GM23338 (cell line): ENCODE results near the gene KCNA3. TPM values are rescaled to one million over a fixed set of nuclear protein-coding genes. Genes with fewer than 3 reads are reported as not detected.

ENCODE experiments used
- ATAC-seq: fragments of 200-7000 bp; cut with Tn5 transposase; 3 replicates; pipeline ENCODE4 v1.9.1; 2020
- DNase-seq: peaks from one replicate; pipeline ENCODE4 v3.0.0-alpha.2; 2015; ENCODE audit warnings: low spot score
- H2AFZ ChIP-seq: fragments of 200-600 bp; sonication (generic); 2 replicates; pipeline ENCODE4 v1.8.0; 2016; ENCODE audit warnings: antibody characterized with exemption, mild to moderate bottlenecking, moderate library complexity
- H3F3A ChIP-seq: fragments of 200-600 bp; sonication (generic); replicated peaks from 2 replicates; pipeline ENCODE4 v1.8.0; 2017; ENCODE audit warnings: antibody characterized with exemption, mixed run types, low read depth
- H3K27ac ChIP-seq: fragments of 200-600 bp; sonication (generic); 2 replicates; pipeline ENCODE4 v1.6.1; 2016; ENCODE audit warnings: low read depth
- H3K27me3 ChIP-seq: fragments of 200-600 bp; sonication (generic); 2 replicates; pipeline ENCODE4 v1.8.0; 2016; ENCODE audit warnings: mild to moderate bottlenecking, mixed run types, moderate library complexity; ENCODE audit not compliant: insufficient read depth
- H3K36me3 ChIP-seq: fragments of 200-600 bp; sonication (generic); 2 replicates; pipeline ENCODE4 v1.8.0; 2016; ENCODE audit warnings: mild to moderate bottlenecking; ENCODE audit not compliant: insufficient read depth
- H3K4me1 ChIP-seq: fragments of 200-600 bp; sonication (generic); 2 replicates; pipeline ENCODE4 v1.8.0; 2016; ENCODE audit warnings: mild to moderate bottlenecking, moderate library complexity; ENCODE audit not compliant: insufficient read depth
- H3K4me2 ChIP-seq: fragments of 200-600 bp; sonication (generic); 2 replicates; pipeline ENCODE4 v1.7.1; 2017; ENCODE audit warnings: mixed run types
- H3K4me3 ChIP-seq: fragments of 200-600 bp; sonication (generic); 2 replicates; pipeline ENCODE4 v1.6.1; 2016; ENCODE audit warnings: mixed run types
- H3K79me2 ChIP-seq: fragments of 200-600 bp; sonication (generic); replicated peaks from 2 replicates; pipeline ENCODE4 v1.8.0; 2017; ENCODE audit warnings: mild to moderate bottlenecking; ENCODE audit not compliant: insufficient read depth
- H3K9me2 ChIP-seq: fragments of 200-600 bp; sonication (generic); 2 replicates; pipeline ENCODE4 v1.8.0; 2017; ENCODE audit not compliant: insufficient read depth
- H4K20me1 ChIP-seq: fragments of 200-600 bp; sonication (generic); replicated peaks from 2 replicates; pipeline ENCODE4 v1.8.0; 2017; ENCODE audit warnings: mild to moderate bottlenecking; ENCODE audit not compliant: insufficient read depth
- H3K27ac Mint-ChIP-seq: 2 replicates; pipeline ENCODE4 v1.8.0; 2020; ENCODE audit warnings: inconsistent platforms, mild to moderate bottlenecking, moderate library complexity, mixed read lengths
- H3K27me3 Mint-ChIP-seq: 3 replicates; pipeline ENCODE4 v1.8.0; 2022; ENCODE audit warnings: low read depth, mild to moderate bottlenecking, moderate library complexity, mixed read lengths, inconsistent platforms; ENCODE audit not compliant: insufficient read depth, poor library complexity
- H3K36me3 Mint-ChIP-seq: 3 replicates; pipeline ENCODE4 v1.8.0; 2021; ENCODE audit warnings: low read depth, mild to moderate bottlenecking, inconsistent platforms, moderate library complexity, mixed read lengths
- H3K4me1 Mint-ChIP-seq: 3 replicates; pipeline ENCODE4 v1.8.0; 2020; ENCODE audit warnings: mild to moderate bottlenecking, inconsistent platforms, mixed read lengths
- H3K4me3 Mint-ChIP-seq: 3 replicates; pipeline ENCODE4 v1.8.0; 2021; ENCODE audit warnings: moderate library complexity, mild to moderate bottlenecking, inconsistent platforms, mixed read lengths
- H3K9me3 Mint-ChIP-seq: 3 replicates; pipeline ENCODE4 v1.8.0; 2020; ENCODE audit warnings: moderate library complexity, mild to moderate bottlenecking, inconsistent platforms, mixed read lengths
- CREB1 ChIP-seq: fragments of 250-450 bp; sonication (Bioruptor Pico); IDR thresholded peaks from 2 replicates; pipeline ENCODE4 v1.5.0; 2020; ENCODE audit warnings: low read depth, mild to moderate bottlenecking, moderate library complexity
- EZH2phosphoT487 ChIP-seq: fragments of 200-600 bp; sonication (generic); IDR thresholded peaks from one replicate; pipeline ENCODE4 v1.8.1; 2018; ENCODE audit warnings: antibody characterized with exemption; ENCODE audit not compliant: unreplicated experiment
- POLR2AphosphoS5 ChIP-seq: IDR thresholded peaks from 2 replicates; pipeline ENCODE4 v1.6.1; 2016; ENCODE audit warnings: antibody characterized with exemption, low read depth
- STAT1 ChIP-seq: IDR thresholded peaks from one replicate; pipeline ENCODE4 v1.6.1; 2016; ENCODE audit warnings: antibody characterized with exemption; ENCODE audit not compliant: unreplicated experiment
- ZNF114 ChIP-seq: fragments of 250-450 bp; sonication (Bioruptor Pico); IDR thresholded peaks from 2 replicates; pipeline ENCODE4 v1.5.0; 2020; ENCODE audit warnings: mild to moderate bottlenecking, moderate library complexity
- ZNF331 ChIP-seq: fragments of 250-450 bp; sonication (Bioruptor Pico); IDR thresholded peaks from 2 replicates; pipeline ENCODE4 v1.5.0; 2020; ENCODE audit warnings: low read depth, mild to moderate bottlenecking, moderate library complexity
- polyA plus RNA-seq: library from polyadenylated mRNA; unstranded; fragments of >200 nt; fragmentation: Nextera tagmentation; extraction: Ambion mirVana; gene quantifications from 2 replicates; pipeline ENCODE4 v1.2.1, GENCODE V29; 2016
- total RNA-seq: library from RNA; depleted of rRNA; stranded (reverse); fragments of >200 nt; shearing (Covaris generic); gene quantifications from 2 replicates; pipeline ENCODE4 v1.2.3, GENCODE V29; 2014
- TF ChIP-seq, protein P1 (sequence below), 2 experiments: fragments of 200-600 bp in 1 of 2; sonication (generic) in 1 of 2; conservative IDR thresholded peaks; 2 replicates each; pipeline versions ENCODE4 v1.5.1 to v1.6.1; 2016 to 2017; ENCODE audit warnings: antibody characterized with exemption in 2 of 2, low read depth in 2 of 2, mild to moderate bottlenecking in 2 of 2, moderate library complexity in 1 of 2
- TF ChIP-seq, protein P2 (sequence below): fragments of 250-450 bp; sonication (Bioruptor Pico); IDR thresholded peaks from 2 replicates; pipeline ENCODE4 v1.5.0; 2020; ENCODE audit warnings: mild to moderate bottlenecking, moderate library complexity
- TF ChIP-seq, protein P3 (sequence below): IDR thresholded peaks from one replicate; pipeline ENCODE4 v1.6.1; 2018; ENCODE audit warnings: antibody characterized with exemption; ENCODE audit not compliant: unreplicated experiment

KCNA3 gene
- total and polyA plus RNA-seq, 2 experiments from 2014 or later = 0.32 to 4.2 TPM

DNA sequence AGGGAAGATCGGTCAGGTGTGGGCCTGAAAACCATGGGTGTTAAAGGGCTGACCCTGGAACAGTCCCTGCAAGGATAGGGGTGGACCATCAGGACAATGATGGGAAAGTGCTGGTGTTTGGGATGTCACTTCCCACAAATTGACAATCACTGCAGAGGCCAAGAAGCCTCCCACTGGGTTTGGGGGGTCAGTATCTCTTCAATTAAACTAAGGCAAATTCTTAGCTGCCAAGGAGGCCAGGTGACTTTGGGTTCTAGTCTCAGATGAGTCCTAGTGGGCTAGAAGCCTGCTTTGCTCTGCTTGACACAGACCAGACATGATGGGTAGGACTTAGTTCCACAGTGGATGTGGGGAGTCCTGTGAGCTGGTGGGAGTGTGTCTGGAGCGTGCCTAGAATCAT lies 39.3 kb downstream of the KCNA3 start:
- TF ChIP-seq STAT1 = no peak
- Histone ChIP-seq H4K20me1 (no peaks in the 10 kb centered on the region), H3K27me3 (0 out of 2 replicates have a peak, but pooled peaks cover 3% of the 10 kb centered on the region), H2AFZ (no peak overlapping the region), H3K27ac (no peak overlapping the region), H3K9me2 (no peaks in the 10 kb centered on the region), H3K79me2 (no peaks in the 10 kb centered on the region), H3K36me3 (no peaks in the 10 kb centered on the region), H3K4me1 (no peaks in the 10 kb centered on the region), H3F3A (no peaks in the 10 kb centered on the region), H3K4me2 (no peak overlapping the region), H3K4me3 (no peak overlapping the region)
- Mint-ChIP-seq H3K4me1 (no peaks in the 10 kb centered on the region), H3K36me3 (no peaks in the 10 kb centered on the region), H3K9me3 (no peaks in the 10 kb centered on the region), H3K27me3 (peaks cover 7% of the 10 kb centered on the region), H3K4me3 (no peak overlapping the region), H3K27ac (no peak overlapping the region)
- no peak for ATAC-seq
- no peak for DNase-seq

DNA sequence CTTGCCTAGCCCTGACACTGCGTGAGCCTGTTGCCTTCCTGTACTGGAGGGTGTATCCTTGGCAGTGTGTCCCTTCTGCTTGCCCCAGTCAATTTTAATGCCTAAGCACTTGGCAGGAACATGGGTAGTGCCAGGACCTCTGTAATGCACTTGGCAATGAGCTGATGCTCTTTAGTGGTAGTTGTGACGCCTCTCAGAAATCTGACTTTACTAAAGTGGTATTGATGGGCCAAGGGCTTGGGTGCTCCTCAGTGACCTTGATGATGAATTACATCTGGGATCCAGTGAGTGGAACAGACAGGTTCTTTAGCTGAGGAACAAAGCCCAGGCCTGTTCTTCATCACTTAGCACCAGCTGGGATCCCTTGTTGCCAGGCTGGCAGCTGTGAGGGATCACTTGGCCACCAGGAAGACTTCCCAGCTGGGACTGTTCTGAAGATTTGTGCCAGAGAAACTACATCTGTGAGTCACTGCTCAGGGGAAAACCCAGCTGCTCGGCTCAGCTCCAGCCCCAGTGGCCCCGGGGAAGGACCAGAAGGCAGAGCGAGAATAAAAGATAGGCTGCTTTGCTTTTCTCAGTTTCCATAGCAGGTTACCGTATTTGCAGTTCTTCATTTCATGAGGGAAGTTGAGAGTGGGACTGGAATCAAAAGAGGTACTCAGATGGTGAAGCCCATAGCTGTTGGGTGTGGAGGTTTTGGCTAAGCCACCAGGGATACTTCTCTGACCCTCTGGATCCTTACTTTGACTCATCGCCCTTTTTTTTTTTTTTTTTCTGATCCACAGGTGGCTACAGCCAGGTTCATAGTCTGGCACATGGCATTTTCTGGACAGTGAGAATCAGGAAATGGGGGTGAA lies 40.1 kb downstream of the KCNA3 start:
- Histone ChIP-seq H3K4me1 (no peaks in the 10 kb centered on the region), H3F3A (no peaks in the 10 kb centered on the region), H3K27me3 (0 out of 2 replicates have a peak, but pooled peaks cover 3% of the 10 kb centered on the region), H3K4me3 (no peak overlapping the region), H2AFZ (no peak overlapping the region), H3K27ac (no peak overlapping the region), H3K4me2 (no peak overlapping the region), H3K9me2 (no peaks in the 10 kb centered on the region), H3K79me2 (no peaks in the 10 kb centered on the region), H4K20me1 (no peaks in the 10 kb centered on the region), H3K36me3 (no peaks in the 10 kb centered on the region)
- Mint-ChIP-seq H3K4me3 (no peak overlapping the region), H3K9me3 (no peaks in the 10 kb centered on the region), H3K4me1 (no peaks in the 10 kb centered on the region), H3K27me3 (peaks cover 3% of the 10 kb centered on the region), H3K27ac (no peak overlapping the region), H3K36me3 (no peaks in the 10 kb centered on the region)
- no peak for ATAC-seq
- no peak for DNase-seq
- no peak for TF ChIP-seq ZNF331
- TF ChIP-seq EZH2phosphoT487 = no peak
- no peak for TF ChIP-seq CREB1 (CRISPR knock-in tag)
- TF ChIP-seq, protein P1, sequence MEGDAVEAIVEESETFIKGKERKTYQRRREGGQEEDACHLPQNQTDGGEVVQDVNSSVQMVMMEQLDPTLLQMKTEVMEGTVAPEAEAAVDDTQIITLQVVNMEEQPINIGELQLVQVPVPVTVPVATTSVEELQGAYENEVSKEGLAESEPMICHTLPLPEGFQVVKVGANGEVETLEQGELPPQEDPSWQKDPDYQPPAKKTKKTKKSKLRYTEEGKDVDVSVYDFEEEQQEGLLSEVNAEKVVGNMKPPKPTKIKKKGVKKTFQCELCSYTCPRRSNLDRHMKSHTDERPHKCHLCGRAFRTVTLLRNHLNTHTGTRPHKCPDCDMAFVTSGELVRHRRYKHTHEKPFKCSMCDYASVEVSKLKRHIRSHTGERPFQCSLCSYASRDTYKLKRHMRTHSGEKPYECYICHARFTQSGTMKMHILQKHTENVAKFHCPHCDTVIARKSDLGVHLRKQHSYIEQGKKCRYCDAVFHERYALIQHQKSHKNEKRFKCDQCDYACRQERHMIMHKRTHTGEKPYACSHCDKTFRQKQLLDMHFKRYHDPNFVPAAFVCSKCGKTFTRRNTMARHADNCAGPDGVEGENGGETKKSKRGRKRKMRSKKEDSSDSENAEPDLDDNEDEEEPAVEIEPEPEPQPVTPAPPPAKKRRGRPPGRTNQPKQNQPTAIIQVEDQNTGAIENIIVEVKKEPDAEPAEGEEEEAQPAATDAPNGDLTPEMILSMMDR (conservative IDR thresholded peaks at IDR 0.05; ENCODE audit: low read depth in 2 of 2) = no peak
- no peak for TF ChIP-seq STAT1
- TF ChIP-seq ZNF114 (CRISPR knock-in tag) = no peak
- TF ChIP-seq POLR2AphosphoS5 = no peak
- TF ChIP-seq, protein P2, sequence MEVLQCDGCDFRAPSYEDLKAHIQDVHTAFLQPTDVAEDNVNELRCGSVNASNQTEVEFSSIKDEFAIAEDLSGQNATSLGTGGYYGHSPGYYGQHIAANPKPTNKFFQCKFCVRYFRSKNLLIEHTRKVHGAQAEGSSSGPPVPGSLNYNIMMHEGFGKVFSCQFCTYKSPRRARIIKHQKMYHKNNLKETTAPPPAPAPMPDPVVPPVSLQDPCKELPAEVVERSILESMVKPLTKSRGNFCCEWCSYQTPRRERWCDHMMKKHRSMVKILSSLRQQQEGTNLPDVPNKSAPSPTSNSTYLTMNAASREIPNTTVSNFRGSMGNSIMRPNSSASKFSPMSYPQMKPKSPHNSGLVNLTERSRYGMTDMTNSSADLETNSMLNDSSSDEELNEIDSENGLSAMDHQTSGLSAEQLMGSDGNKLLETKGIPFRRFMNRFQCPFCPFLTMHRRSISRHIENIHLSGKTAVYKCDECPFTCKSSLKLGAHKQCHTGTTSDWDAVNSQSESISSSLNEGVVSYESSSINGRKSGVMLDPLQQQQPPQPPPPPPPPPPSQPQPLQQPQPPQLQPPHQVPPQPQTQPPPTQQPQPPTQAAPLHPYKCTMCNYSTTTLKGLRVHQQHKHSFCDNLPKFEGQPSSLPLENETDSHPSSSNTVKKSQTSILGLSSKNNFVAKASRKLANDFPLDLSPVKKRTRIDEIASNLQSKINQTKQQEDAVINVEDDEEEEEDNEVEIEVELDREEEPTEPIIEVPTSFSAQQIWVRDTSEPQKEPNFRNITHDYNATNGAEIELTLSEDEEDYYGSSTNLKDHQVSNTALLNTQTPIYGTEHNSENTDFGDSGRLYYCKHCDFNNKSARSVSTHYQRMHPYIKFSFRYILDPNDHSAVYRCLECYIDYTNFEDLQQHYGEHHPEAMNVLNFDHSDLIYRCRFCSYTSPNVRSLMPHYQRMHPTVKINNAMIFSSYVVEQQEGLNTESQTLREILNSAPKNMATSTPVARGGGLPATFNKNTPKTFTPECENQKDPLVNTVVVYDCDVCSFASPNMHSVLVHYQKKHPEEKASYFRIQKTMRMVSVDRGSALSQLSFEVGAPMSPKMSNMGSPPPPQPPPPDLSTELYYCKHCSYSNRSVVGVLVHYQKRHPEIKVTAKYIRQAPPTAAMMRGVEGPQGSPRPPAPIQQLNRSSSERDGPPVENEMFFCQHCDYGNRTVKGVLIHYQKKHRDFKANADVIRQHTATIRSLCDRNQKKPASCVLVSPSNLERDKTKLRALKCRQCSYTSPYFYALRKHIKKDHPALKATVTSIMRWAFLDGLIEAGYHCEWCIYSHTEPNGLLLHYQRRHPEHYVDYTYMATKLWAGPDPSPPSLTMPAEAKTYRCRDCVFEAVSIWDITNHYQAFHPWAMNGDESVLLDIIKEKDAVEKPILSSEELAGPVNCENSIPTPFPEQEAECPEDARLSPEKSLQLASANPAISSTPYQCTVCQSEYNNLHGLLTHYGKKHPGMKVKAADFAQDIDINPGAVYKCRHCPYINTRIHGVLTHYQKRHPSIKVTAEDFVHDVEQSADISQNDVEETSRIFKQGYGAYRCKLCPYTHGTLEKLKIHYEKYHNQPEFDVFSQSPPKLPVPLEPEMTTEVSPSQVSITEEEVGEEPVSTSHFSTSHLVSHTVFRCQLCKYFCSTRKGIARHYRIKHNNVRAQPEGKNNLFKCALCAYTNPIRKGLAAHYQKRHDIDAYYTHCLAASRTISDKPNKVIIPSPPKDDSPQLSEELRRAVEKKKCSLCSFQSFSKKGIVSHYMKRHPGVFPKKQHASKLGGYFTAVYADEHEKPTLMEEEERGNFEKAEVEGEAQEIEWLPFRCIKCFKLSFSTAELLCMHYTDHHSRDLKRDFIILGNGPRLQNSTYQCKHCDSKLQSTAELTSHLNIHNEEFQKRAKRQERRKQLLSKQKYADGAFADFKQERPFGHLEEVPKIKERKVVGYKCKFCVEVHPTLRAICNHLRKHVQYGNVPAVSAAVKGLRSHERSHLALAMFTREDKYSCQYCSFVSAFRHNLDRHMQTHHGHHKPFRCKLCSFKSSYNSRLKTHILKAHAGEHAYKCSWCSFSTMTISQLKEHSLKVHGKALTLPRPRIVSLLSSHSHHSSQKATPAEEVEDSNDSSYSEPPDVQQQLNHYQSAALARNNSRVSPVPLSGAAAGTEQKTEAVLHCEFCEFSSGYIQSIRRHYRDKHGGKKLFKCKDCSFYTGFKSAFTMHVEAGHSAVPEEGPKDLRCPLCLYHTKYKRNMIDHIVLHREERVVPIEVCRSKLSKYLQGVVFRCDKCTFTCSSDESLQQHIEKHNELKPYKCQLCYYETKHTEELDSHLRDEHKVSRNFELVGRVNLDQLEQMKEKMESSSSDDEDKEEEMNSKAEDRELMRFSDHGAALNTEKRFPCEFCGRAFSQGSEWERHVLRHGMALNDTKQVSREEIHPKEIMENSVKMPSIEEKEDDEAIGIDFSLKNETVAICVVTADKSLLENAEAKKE (CRISPR knock-in tag) = no peak
- TF ChIP-seq, protein P3, sequence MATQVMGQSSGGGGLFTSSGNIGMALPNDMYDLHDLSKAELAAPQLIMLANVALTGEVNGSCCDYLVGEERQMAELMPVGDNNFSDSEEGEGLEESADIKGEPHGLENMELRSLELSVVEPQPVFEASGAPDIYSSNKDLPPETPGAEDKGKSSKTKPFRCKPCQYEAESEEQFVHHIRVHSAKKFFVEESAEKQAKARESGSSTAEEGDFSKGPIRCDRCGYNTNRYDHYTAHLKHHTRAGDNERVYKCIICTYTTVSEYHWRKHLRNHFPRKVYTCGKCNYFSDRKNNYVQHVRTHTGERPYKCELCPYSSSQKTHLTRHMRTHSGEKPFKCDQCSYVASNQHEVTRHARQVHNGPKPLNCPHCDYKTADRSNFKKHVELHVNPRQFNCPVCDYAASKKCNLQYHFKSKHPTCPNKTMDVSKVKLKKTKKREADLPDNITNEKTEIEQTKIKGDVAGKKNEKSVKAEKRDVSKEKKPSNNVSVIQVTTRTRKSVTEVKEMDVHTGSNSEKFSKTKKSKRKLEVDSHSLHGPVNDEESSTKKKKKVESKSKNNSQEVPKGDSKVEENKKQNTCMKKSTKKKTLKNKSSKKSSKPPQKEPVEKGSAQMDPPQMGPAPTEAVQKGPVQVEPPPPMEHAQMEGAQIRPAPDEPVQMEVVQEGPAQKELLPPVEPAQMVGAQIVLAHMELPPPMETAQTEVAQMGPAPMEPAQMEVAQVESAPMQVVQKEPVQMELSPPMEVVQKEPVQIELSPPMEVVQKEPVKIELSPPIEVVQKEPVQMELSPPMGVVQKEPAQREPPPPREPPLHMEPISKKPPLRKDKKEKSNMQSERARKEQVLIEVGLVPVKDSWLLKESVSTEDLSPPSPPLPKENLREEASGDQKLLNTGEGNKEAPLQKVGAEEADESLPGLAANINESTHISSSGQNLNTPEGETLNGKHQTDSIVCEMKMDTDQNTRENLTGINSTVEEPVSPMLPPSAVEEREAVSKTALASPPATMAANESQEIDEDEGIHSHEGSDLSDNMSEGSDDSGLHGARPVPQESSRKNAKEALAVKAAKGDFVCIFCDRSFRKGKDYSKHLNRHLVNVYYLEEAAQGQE = no peak
